ENCODE data around the gene CNGB1. TPM values are rescaled to one million over a fixed set of nuclear protein-coding genes. Genes with fewer than 3 reads are reported as not detected.

CNGB1 gene
- polyA plus RNA-seq, 1 of the 3 experiments (the other 2 are of a cell fraction) = 0.05 TPM

- TF ChIP-seq, protein P1, sequence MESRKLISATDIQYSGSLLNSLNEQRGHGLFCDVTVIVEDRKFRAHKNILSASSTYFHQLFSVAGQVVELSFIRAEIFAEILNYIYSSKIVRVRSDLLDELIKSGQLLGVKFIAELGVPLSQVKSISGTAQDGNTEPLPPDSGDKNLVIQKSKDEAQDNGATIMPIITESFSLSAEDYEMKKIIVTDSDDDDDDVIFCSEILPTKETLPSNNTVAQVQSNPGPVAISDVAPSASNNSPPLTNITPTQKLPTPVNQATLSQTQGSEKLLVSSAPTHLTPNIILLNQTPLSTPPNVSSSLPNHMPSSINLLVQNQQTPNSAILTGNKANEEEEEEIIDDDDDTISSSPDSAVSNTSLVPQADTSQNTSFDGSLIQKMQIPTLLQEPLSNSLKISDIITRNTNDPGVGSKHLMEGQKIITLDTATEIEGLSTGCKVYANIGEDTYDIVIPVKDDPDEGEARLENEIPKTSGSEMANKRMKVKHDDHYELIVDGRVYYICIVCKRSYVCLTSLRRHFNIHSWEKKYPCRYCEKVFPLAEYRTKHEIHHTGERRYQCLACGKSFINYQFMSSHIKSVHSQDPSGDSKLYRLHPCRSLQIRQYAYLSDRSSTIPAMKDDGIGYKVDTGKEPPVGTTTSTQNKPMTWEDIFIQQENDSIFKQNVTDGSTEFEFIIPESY (IDR thresholded peaks at IDR 0.05; ENCODE audit: borderline replicate concordance, low read depth) = no peak
- no peak for TF ChIP-seq EP300 (IDR thresholded peaks at IDR 0.05; ENCODE audit: borderline replicate concordance in 1 of 2, low read depth in 1 of 2, low read length in 1 of 2)
- no peak for TF ChIP-seq MEF2A (IDR thresholded peaks at IDR 0.05; ENCODE audit: borderline replicate concordance, low read depth)
These were observed 125.8 kb downstream of the CNGB1 start (continued) for GRCh38 chr16:57845115-57845514.

DNA sequence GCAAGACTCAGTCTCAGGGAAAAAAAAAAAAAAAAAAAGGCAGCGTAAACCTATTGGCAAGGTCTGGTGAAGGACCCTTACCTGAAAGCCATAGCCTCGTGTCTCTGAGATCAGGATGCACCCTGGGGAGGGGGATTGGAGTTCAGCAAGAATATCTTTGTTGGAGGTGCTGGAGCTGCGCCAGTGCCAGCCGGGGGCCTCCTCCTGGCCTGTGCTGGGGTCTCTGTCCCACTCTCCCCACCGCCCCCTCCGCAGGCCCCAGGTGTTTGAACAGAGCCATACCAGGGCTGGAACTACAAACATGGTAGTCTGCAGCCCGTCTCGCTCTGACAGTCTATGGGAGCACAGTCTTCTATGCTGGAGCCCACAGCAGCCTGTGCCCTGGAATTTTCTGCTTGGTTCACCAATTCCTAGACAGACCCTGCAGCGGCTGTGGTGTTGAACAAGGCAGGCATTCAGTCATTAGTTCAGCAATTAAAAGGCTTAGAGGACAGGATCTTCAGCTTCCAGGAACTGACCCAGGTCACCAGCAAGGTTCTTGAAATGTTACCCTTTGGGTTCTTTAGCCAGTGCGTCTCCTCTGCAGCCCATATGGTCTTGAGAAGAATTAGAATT, 126.4 kb downstream of the CNGB1 start:
- Histone ChIP-seq H3K4me1 (ENCODE audit: control insufficient read depth in 1 of 2, insufficient read depth in 2 of 2, low read depth in 1 of 2, low read length in 1 of 2) (peaks cover 0 to 8% of the 10 kb centered on the region in 2 experiments; a peak in 1 of 4 replicates), H3K27me3 (ENCODE audit: insufficient read depth) (no peaks in the 10 kb centered on the region), H4K20me1 (ENCODE audit: insufficient read depth) (no peaks in the 10 kb centered on the region), H3K4me2 (no peak overlapping the region), H3K4me3 (ENCODE audit: low read depth in 2 of 2, low read length in 1 of 2) (no peak overlapping the region), H3K9me3 (no peaks in the 10 kb centered on the region), H3K27ac (ENCODE audit: low read depth in 2 of 2, low read length in 1 of 2) (no peak overlapping the region), H3K36me3 (replicated peaks in 1 of 2; ENCODE audit: control insufficient read depth in 1 of 2, insufficient read depth in 2 of 2, low read length in 1 of 2) (no peaks in the 10 kb centered on the region), H2AFZ (ENCODE audit: low read depth) (no peak overlapping the region), H3F3A (replicated peaks; ENCODE audit: insufficient read depth) (no peaks in the 10 kb centered on the region), H3K79me2 (ENCODE audit: insufficient read depth) (no peaks in the 10 kb centered on the region), H3K9me2 (no peaks in the 10 kb centered on the region), H3K9ac (no peak overlapping the region)
- ChIA-PET CTCF (no interaction called here), POLR2A (no interaction called here)
- DNase-seq = no peak
- TF ChIP-seq MXI1 (IDR thresholded peaks at IDR 0.05; ENCODE audit: low read depth, low read length) (no peak), POLR2AphosphoS5 (IDR thresholded peaks at IDR 0.05; ENCODE audit: low read depth, low read length) (no peak), GATA2 (CRISPR knock-in tag; IDR thresholded peaks at IDR 0.05) (no peak), FOXJ3 (CRISPR knock-in tag; IDR thresholded peaks at IDR 0.05) (no peak), SMC3 (IDR thresholded peaks at IDR 0.05; ENCODE audit: low read depth, low read length) (no peak), EZH2phosphoT487 (IDR thresholded peaks at IDR 0.05; ENCODE audit: borderline replicate concordance, low read depth) (no peak), RFX5 (IDR thresholded peaks at IDR 0.05; ENCODE audit: low read length) (no peak)
- TF ChIP-seq, protein P1 (IDR thresholded peaks at IDR 0.05; ENCODE audit: borderline replicate concordance, low read depth) = no peak
- 79% methylated on average over 6 of the region's 10 CpGs for WGBS (ENCODE audit: low lambda C conversion rate)

DNA sequence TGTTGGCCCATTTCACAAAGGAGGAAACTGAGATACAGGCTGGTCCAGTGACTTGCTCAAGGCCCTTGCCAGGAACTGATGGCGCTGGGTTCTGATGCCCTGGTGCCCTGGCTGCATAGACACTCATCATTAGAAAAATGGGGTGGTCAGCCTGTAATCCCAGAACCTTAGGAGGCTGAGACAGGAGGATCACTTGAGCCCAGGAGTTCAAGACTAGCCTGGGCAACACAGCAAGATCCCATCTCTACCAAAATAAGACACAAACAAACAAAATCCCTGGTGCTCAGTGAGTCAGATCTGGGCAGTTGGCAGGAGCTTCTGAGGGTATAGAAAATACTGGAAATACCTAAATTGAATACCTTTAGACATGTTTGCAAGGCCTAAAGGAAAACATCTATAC, 127.5 kb downstream of the CNGB1 start:
- TF ChIP-seq, protein P1 (IDR thresholded peaks at IDR 0.05; ENCODE audit: borderline replicate concordance, low read depth) = no peak
- TF ChIP-seq SMC3 (IDR thresholded peaks at IDR 0.05; ENCODE audit: low read depth, low read length) = no peak
- TF ChIP-seq ELF1 (IDR thresholded peaks at IDR 0.05) = no peak
- TF ChIP-seq, protein P2, sequence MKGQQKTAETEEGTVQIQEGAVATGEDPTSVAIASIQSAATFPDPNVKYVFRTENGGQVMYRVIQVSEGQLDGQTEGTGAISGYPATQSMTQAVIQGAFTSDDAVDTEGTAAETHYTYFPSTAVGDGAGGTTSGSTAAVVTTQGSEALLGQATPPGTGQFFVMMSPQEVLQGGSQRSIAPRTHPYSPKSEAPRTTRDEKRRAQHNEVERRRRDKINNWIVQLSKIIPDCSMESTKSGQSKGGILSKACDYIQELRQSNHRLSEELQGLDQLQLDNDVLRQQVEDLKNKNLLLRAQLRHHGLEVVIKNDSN (IDR thresholded peaks at IDR 0.05; ENCODE audit: borderline replicate concordance, low read depth) = no peak
- TF ChIP-seq TEAD4 (IDR thresholded peaks at IDR 0.05; ENCODE audit: borderline replicate concordance, insufficient read depth) = no peak
- no peak for TF ChIP-seq FOSL2 (IDR thresholded peaks at IDR 0.05; ENCODE audit: borderline replicate concordance, low read depth)
- TF ChIP-seq, protein P3, sequence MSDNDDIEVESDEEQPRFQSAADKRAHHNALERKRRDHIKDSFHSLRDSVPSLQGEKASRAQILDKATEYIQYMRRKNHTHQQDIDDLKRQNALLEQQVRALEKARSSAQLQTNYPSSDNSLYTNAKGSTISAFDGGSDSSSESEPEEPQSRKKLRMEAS (IDR thresholded peaks at IDR 0.05; ENCODE audit: low read depth) = no peak
- TF ChIP-seq TAF1 (IDR thresholded peaks at IDR 0.05; ENCODE audit: borderline replicate concordance, low read depth, low read length) = no peak
- no peak for TF ChIP-seq RAD21 (IDR thresholded peaks at IDR 0.05; ENCODE audit: low read length)
- TF ChIP-seq RCOR1 (IDR thresholded peaks at IDR 0.05; ENCODE audit: low read length) = no peak
- no peak for TF ChIP-seq EZH2phosphoT487 (IDR thresholded peaks at IDR 0.05; ENCODE audit: borderline replicate concordance, low read depth)
- no peak for TF ChIP-seq POLR2AphosphoS5 (IDR thresholded peaks at IDR 0.05; ENCODE audit: low read depth, low read length)
- Histone ChIP-seq H2AFZ (ENCODE audit: low read depth) (no peak overlapping the region), H4K20me1 (ENCODE audit: insufficient read depth) (no peaks in the 10 kb centered on the region), H3K9me3 (no peaks in the 10 kb centered on the region), H3K4me2 (no peak overlapping the region), H3K9me2 (no peaks in the 10 kb centered on the region), H3K36me3 (replicated peaks in 1 of 2; ENCODE audit: control insufficient read depth in 1 of 2, insufficient read depth in 2 of 2, low read length in 1 of 2) (no peaks in the 10 kb centered on the region), H3K79me2 (ENCODE audit: insufficient read depth) (no peaks in the 10 kb centered on the region), H3F3A (replicated peaks; ENCODE audit: insufficient read depth) (no peaks in the 10 kb centered on the region), H3K4me3 (ENCODE audit: low read depth in 2 of 2, low read length in 1 of 2) (no peak overlapping the region), H3K27ac (ENCODE audit: low read depth in 2 of 2, low read length in 1 of 2) (no peak overlapping the region), H3K4me1 (ENCODE audit: control insufficient read depth in 1 of 2, insufficient read depth in 2 of 2, low read depth in 1 of 2, low read length in 1 of 2) (peaks cover 0 to 8% of the 10 kb centered on the region in 2 experiments; a peak in 1 of 4 replicates), H3K9ac (no peak overlapping the region), H3K27me3 (ENCODE audit: insufficient read depth) (no peaks in the 10 kb centered on the region)
- 100% methylated on average over 1 of the region's 1 CpG for WGBS (ENCODE audit: low lambda C conversion rate)
- POLR2A ChIA-PET = no interaction called here
- CTCF ChIA-PET = no interaction called here
- no peak for DNase-seq

All from SK-N-SH (cell line).